ENCODE measurements around the gene AIFM1.

AIFM1 gene

DNA sequence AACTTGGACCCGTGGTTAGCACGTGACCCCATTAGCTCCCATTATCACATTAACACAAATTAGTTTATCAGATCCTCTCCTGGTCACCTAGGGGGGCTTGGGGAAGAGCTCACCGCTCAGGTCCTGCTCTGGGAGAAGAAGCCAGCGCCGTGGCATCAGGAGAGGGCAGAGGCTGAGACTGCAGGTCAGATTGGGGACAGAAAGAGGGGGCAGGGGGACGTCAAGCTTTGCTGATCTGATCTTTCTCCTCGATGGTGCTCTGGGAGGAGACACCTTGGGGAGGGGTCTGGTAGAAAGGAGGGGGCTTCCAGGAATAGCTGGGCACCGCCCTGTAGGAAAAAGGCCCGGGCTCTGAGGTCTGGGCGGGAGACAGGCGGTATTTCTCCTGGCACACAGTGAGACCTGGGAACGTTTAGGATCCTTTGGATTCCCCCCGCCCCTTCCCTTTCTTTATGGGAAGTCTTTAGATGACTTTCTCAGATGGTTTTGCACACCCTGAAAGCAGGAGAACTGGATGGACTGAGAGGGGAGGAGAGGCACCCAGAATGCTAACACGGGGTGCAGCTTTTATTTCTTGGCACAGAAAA, 46.2 kb downstream of the AIFM1 start:
- no peak for DNase-seq (ENCODE audit: low spot score)

GRCh38 chrX:130118441-130119311, 47.0 kb downstream of the AIFM1 start:
- peak; percentile 68 for DNase-seq (ENCODE audit: low spot score)

DNA sequence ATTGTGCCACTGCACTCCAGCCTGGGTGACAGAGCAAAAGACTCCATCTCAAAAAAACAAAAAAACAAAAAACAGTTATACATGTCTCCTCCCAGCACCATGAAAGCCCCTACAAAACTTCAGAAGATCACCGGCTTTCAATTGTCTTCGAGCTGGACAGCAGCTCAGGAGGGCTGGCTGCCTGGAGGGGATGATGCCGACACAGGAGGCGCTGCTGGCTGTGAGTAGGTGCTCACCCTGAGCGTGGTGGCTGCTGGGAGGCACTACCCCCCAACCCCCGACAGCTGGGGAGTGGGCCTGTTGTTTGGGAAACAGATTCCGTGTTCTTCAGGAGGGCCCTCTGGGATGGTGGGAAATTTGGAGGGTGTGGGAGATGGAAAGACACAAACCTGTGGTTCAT, 48.5 kb downstream of the AIFM1 start:
- DNase-seq (ENCODE audit: low spot score): no peak

- peak; percentile 84 for DNase-seq (ENCODE audit: low spot score)
Measured at GRCh38 chrX:130115119-130115885, 50.3 kb downstream of the AIFM1 start.

- peak; percentile 90 for DNase-seq (ENCODE audit: low spot score)
Measured at GRCh38 chrX:130114141-130114588, 51.5 kb downstream of the AIFM1 start.

DNA sequence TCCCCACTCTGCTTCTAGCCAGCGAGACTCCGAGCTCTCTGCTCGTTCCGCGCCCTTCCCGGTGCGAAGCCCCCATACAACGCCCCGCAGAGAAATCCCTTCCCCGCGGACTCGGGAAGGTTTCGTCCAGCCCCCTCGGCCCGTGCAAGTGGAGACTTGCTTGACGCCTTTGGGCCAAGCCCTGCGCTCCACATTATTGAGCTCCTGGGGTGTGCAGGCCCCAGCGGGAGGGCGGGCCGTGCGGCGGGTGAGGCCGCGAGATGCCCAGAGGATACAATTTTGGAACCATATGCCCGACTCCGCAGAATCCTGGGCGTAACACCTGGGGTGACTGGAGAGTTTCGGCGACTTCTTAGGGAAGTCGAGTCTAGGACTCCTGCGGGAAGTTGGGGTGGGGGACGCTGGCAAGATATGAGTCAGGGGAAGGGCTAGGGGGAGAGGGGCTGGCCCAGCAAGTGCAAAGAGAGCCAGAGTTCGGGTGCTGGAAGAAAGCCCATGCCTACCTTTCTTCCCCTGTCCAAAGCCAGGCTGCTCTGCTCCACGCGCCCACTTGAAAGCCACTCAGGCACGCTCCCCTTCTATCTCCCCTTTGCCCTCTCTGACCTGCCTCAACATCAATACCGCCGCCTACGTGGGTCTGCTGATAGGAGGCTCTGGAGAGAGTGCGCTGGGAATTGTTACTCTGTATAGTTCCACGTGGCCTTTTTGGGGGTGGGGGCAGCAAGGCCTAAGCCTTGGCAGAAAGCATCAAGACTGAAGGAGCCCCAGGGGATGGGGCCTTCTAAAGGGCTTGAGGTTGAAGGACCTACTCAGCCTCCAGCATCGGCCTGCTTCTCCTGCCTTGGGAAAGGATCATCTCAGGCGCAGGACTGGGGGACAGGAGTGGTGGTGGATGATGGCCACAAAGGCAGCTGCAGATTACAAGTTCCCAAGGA, 54.2 kb downstream of the AIFM1 start:
- peak; percentile 32 for DNase-seq (ENCODE audit: low spot score)

GRCh38 chrX:130110379-130111219, 55.0 kb downstream of the AIFM1 start, which contains the start of gene ELF4:
Gene ELF4 (minus strand): TSS chrX:130110497. CDS start chrX:130081330, 29,167 bp downstream.
- DNase-seq (ENCODE audit: low spot score): peak; percentile 79

GRCh38 chrX:130109429-130110378, 55.9 kb downstream of the AIFM1 start:
- no peak for DNase-seq (ENCODE audit: low spot score)

GRCh38 chrX:130108647-130109428, 56.8 kb downstream of the AIFM1 start:
- peak; percentile 66 for DNase-seq (ENCODE audit: low spot score)

- peak; percentile 49 for DNase-seq (ENCODE audit: low spot score)
Measured at GRCh38 chrX:130106071-130106470, 59.6 kb downstream of the AIFM1 start.

GRCh38 chrX:130105244-130105643, 60.4 kb downstream of the AIFM1 start:
- no peak for DNase-seq (ENCODE audit: low spot score)

DNA sequence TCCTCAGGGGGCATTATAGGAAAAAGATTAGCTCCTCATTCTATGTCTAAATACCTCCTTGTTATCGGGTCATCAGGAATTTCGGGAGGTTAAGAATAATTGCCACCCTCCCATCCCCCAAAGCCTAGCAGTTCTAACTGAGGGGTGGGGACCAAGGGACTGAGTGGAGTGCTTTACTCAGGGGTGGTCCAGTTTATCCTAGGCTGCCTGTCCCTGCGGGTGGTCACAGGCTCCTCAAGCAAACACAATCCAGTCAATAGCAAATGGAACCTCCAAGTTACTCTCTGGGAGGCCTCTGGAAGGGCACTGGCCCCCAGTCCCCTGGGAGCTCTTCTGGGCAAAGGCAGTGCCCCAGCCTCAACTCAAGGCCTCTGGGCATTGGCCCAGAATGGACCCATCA, 62.0 kb downstream of the AIFM1 start:
- DNase-seq (ENCODE audit: low spot score): no peak

- DNase-seq (ENCODE audit: low spot score): no peak
Measured at GRCh38 chrX:130100180-130100579, 65.5 kb downstream of the AIFM1 start.

- DNase-seq (ENCODE audit: low spot score): no peak
Measured at GRCh38 chrX:130098210-130098552, 67.5 kb downstream of the AIFM1 start.

DNA sequence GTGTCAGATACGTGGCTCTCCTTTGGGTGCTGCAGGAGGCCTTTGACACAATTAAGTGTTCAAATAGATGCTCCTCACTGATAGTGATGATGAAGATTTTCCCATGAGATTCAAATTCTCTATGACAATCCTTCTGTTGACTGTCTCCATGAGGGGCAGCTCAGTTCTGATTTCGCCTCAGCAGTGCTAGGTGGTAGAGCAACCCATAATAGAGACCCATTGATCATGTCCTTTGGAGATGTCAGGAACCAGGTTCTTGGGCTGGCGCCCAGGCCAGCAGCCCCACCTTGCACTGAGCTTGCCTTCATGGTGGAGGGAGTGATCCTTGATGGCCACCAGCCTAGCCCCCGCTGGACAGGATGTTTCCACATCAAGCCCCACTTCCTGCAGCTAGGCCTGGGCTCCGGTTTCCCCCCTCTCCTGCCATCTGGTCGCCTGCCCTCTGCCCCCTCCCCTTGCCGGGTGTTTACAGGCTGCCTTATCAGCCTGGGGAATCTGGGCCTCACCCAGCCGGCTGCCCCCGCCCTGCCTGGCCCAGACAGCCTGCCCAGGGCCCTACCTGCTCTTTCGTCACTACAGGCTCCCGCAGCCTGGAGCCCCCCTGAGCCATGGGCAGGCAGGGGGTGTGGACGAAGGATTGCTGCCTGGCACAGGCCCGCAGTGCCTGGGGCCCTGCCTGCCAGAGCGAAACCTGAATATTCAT, 68.0 kb downstream of the AIFM1 start:
- DNase-seq (ENCODE audit: low spot score): no peak

DNA sequence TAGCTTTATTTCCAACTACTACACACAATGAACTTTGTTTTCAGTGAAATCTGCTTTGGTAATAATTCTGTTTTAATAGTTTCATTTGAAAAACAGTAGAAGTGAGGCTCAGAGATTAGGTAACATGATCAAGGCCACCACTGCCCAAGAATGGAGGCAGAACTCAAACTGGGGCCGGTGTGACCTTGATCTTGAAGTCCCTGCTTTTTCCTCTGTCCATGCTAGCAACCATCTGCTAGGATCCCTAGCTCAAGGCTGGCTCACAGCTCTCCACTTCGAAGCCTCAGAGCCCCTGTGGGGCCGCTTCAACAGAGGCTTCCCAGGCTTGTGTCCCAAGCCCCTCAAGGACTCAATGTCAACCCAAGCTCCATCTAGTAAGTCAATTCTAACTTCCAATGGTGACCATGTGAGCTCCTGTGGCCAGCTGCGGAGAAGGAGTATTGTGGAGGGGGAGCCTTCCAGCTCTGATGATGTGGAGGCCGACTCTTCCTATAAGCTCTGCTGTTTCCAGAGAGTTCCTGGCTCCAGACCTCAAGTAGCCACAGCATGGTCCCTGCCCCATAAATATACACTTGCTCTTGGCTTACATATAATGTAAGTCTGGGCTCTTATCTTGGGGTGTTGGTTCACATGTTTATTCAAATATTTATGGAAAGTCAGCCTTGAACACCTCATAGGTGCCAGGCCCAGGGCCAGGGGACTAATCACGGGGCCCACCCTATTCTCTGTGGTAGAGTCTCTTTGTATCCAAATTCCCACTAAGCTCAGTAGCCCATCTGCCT, 70.2 kb downstream of the AIFM1 start:
- DNase-seq (ENCODE audit: low spot score): no peak

DNA sequence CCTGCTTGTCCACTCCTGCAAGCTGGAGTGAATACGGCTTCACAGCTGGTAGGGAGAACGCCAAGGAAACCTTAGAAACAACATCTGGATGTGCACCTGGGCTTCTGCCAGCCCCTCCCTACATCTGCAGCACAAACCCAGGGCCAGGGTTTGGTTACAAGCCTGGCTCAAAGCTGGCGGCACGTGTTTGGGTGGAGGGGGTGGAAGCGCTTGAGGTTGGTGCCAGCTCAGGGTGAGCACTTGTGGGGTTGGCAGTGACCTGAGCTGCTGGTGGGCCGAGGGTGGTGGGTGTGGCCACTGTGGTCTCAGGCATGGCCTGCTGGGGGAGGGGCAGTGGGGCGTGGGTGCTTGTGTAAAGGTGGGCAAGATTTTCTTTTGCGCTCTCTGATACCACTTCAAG, 70.9 kb downstream of the AIFM1 start:
- DNase-seq (ENCODE audit: low spot score): no peak

All from kidney tubule cell (primary cell).